ENCODE measurements around the gene ZBTB20. TPM values are rescaled to one million over a fixed set of nuclear protein-coding genes. Genes with fewer than 3 reads are reported as not detected.

The ZBTB20 gene
- polyA plus RNA-seq, 1 of the 3 experiments (the other 2 are of a cell fraction): 0.43 TPM

DNA sequence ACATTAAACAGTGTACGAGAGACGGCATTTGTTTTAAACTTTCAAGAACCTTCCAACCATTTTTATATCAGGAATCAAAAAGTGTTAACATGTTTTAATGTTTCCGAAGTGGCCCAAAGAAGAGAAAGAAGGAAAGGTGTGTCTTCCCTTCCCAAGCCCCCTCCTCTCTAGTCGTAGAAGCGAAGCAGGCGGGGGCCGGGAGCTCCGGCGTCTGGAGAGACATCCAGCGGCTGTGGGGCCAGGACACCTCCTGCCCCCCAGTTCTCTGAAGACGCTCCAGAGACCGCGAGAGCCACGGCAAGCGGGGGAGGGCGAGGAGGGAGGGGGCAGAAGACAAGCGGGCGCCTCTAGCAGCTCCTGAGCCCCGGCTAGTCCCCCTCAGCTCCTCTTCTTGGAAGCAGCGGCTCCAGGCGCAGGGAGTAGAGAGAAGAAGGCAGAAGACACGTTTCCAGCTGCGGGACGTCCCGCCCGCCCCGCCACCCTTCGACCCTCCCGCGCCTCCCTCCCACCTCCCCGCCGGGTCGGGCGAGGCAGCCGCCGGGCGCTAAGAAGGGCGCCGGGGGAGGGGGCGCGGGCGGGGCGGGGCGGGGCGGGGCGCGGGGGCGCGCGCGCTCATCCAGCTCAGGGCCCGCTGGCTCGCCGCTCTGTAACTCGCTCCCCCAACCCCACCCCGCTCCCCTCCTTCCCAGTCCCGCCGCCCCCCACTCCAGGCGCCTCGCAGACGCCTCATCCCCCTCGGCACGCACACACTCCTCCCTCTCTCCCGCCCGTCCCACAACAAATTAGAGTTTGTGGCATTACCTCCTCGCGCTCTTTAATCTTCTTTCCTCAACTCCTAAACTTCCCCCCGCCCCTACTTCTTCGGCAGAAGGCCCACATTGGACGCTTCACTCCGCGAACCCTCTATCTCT, at the start of gene ZBTB20 (continued):
- TF ChIP-seq, protein P1, sequence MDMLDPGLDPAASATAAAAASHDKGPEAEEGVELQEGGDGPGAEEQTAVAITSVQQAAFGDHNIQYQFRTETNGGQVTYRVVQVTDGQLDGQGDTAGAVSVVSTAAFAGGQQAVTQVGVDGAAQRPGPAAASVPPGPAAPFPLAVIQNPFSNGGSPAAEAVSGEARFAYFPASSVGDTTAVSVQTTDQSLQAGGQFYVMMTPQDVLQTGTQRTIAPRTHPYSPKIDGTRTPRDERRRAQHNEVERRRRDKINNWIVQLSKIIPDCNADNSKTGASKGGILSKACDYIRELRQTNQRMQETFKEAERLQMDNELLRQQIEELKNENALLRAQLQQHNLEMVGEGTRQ (IDR thresholded peaks at IDR 0.05; ENCODE audit: borderline replicate concordance, low read depth, low read length): no peak
- no peak for TF ChIP-seq GABPA (IDR thresholded peaks at IDR 0.05; ENCODE audit: low read depth)
- TF ChIP-seq YY1 (IDR thresholded peaks at IDR 0.05; ENCODE audit: low read depth): 0 out of 2 replicates have a peak, but pooled peaks have one; percentile 2
- no peak for TF ChIP-seq NRF1 (IDR thresholded peaks at IDR 0.05; ENCODE audit: low read depth, low read length)
- peak; percentile 40; the same call in 1 of the 2 replicates for TF ChIP-seq TAF1 (IDR thresholded peaks at IDR 0.05; ENCODE audit: borderline replicate concordance, low read depth, low read length)
- no peak for TF ChIP-seq NFIC (IDR thresholded peaks at IDR 0.05; ENCODE audit: borderline replicate concordance)
- TF ChIP-seq, protein P2, sequence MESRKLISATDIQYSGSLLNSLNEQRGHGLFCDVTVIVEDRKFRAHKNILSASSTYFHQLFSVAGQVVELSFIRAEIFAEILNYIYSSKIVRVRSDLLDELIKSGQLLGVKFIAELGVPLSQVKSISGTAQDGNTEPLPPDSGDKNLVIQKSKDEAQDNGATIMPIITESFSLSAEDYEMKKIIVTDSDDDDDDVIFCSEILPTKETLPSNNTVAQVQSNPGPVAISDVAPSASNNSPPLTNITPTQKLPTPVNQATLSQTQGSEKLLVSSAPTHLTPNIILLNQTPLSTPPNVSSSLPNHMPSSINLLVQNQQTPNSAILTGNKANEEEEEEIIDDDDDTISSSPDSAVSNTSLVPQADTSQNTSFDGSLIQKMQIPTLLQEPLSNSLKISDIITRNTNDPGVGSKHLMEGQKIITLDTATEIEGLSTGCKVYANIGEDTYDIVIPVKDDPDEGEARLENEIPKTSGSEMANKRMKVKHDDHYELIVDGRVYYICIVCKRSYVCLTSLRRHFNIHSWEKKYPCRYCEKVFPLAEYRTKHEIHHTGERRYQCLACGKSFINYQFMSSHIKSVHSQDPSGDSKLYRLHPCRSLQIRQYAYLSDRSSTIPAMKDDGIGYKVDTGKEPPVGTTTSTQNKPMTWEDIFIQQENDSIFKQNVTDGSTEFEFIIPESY (IDR thresholded peaks at IDR 0.05; ENCODE audit: borderline replicate concordance, low read depth): peak; percentile 89
- TF ChIP-seq RFX5 (IDR thresholded peaks at IDR 0.05; ENCODE audit: low read length): no peak; the same call in 1 of the 2 replicates
- no peak for TF ChIP-seq FOSL2 (IDR thresholded peaks at IDR 0.05; ENCODE audit: borderline replicate concordance, low read depth)
- no peak for TF ChIP-seq SMC3 (IDR thresholded peaks at IDR 0.05; ENCODE audit: low read depth, low read length)

DNA sequence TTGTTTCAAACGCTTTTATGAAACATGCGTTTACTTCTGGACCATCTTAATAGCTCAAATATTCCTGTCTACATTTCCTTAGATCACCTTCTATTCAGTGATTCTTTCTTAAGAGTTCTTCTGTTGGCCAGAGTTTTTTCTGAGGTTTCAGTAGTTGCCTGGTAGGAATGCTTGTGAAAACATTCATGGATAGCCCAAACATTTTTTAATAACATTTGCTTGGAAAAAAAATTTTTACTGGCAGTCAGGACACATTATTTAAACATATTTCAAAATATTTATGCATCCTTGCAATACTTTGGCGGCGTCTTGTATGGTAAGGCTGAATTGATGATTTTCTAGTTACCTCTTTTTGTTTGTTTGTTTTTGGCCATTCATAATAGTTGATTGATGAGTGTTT, 47.4 kb upstream of the ZBTB20 start:
- TF ChIP-seq NRF1 (IDR thresholded peaks at IDR 0.05; ENCODE audit: low read depth, low read length): no peak
- TF ChIP-seq EZH2phosphoT487 (IDR thresholded peaks at IDR 0.05; ENCODE audit: borderline replicate concordance, low read depth): no peak
- no peak for TF ChIP-seq FOXM1 (IDR thresholded peaks at IDR 0.05; ENCODE audit: low read depth)
- no peak for TF ChIP-seq TEAD4 (IDR thresholded peaks at IDR 0.05; ENCODE audit: borderline replicate concordance, insufficient read depth)
- H3K36me3 ChIP-seq (replicated peaks in 1 of 2; ENCODE audit: control insufficient read depth in 1 of 2, insufficient read depth in 2 of 2, low read length in 1 of 2): no peaks in the 10 kb centered on the region
- WGBS (ENCODE audit: low lambda C conversion rate): 92% methylated on average over 4 of the region's 4 CpGs
- ChIA-PET POLR2A (no interaction called here), CTCF (no interaction called here)
- no peaks in the 10 kb centered on the region for H4K20me1 ChIP-seq (ENCODE audit: insufficient read depth)
- no peak overlapping the region for H3K4me2 ChIP-seq
- H3K9me3 ChIP-seq: peaks cover 5% of the 10 kb centered on the region; the same call in 1 of the 2 replicates
- H3F3A ChIP-seq (replicated peaks; ENCODE audit: insufficient read depth): peaks cover 3% of the 10 kb centered on the region
- no peaks in the 10 kb centered on the region for H3K79me2 ChIP-seq (ENCODE audit: insufficient read depth)
- DNase-seq: no peak
- H3K27me3 ChIP-seq (ENCODE audit: insufficient read depth): no peaks in the 10 kb centered on the region
- H2AFZ ChIP-seq (ENCODE audit: low read depth): no peak overlapping the region
- no peaks in the 10 kb centered on the region for H3K9me2 ChIP-seq
- H3K9ac ChIP-seq: no peak overlapping the region
- H3K4me1 ChIP-seq (ENCODE audit: control insufficient read depth in 1 of 2, insufficient read depth in 2 of 2, low read depth in 1 of 2, low read length in 1 of 2): no peaks in the 10 kb centered on the region
- H3K27ac ChIP-seq (ENCODE audit: low read depth in 2 of 2, low read length in 1 of 2): no peak overlapping the region
- H3K4me3 ChIP-seq (ENCODE audit: low read depth in 2 of 2, low read length in 1 of 2): no peak overlapping the region

Measured in SK-N-SH (cell line).